Ascending aorta (tissue), 2 donors: ENCODE measurements around the gene CARS1. TPM values are rescaled to one million over a fixed set of nuclear protein-coding genes. Genes with fewer than 3 reads are reported as not detected.

ENCODE experiments used
- DNase-seq, 2 donors: peaks; one replicate each; pipeline ENCODE4 v3.0.0-alpha.2; 2019; ENCODE audit warnings: low spot score in 2 of 2
- H3K27ac ChIP-seq, 2 donors: fragments of 200-600 bp; sonication (generic); one replicate each; pipeline ENCODE4 v1.5.1; 2016 to 2017; ENCODE audit warnings: mild to moderate bottlenecking in 1 of 2
- H3K27me3 ChIP-seq: fragments of 200-600 bp; sonication (generic); one replicate; pipeline ENCODE4 v1.5.1; 2017
- H3K36me3 ChIP-seq, 2 donors: fragments of 200-600 bp; sonication (generic); one replicate each; pipeline ENCODE4 v1.5.1; 2016
- H3K4me1 ChIP-seq, 2 donors: fragments of 200-600 bp; sonication (generic); one replicate each; pipeline ENCODE4 v1.5.1; 2016 to 2017; ENCODE audit warnings: mild to moderate bottlenecking in 1 of 2
- H3K4me3 ChIP-seq, 2 donors: fragments of 200-600 bp; sonication (generic); one replicate each; pipeline ENCODE4 v1.5.1; 2016 to 2017; ENCODE audit warnings: mild to moderate bottlenecking in 1 of 2
- H3K9me3 ChIP-seq, 2 donors: fragments of 200-600 bp; sonication (generic); one replicate each; pipeline ENCODE4 v1.5.1; 2016
- intact Hi-C: fragments of 100-400 bp; cut with DNase I; formaldehyde crosslinking; loops from one replicate; pipeline ENCODE4 v1.15.1; 2023
- total RNA-seq: library from RNA; depleted of rRNA; stranded (reverse); fragments of >200 nt; gene quantifications from one replicate; pipeline ENCODE4 v1.1.0, GENCODE V29; 2016
- TF ChIP-seq, protein P1 (sequence below), 3 experiments: fragments of 200-600 bp in 2 of 3; fragments of 450-650 bp in 1 of 3; sonication (generic) in 2 of 3; IDR thresholded peaks; one replicate each; pipeline ENCODE4 v1.5.1; 2016 to 2019; ENCODE audit warnings: antibody characterized with exemption in 3 of 3, mild to moderate bottlenecking in 1 of 3, moderate library complexity in 1 of 3

Gene CARS1
- total RNA-seq, 1 donor from 2014 or later, result 51.4 TPM

- no peaks in the 10 kb centered on the region for H3K27me3 ChIP-seq
- intact Hi-C loops, result no loop called here
- peaks cover 72 to 87% of the 10 kb centered on the region in 2 donors for H3K36me3 ChIP-seq
- no peak overlapping the region for H3K4me3 ChIP-seq
- no peak for DNase-seq
- H3K4me1 ChIP-seq, result no peaks in the 10 kb centered on the region
- H3K9me3 ChIP-seq, result no peaks in the 10 kb centered on the region
- TF ChIP-seq, protein P1, sequence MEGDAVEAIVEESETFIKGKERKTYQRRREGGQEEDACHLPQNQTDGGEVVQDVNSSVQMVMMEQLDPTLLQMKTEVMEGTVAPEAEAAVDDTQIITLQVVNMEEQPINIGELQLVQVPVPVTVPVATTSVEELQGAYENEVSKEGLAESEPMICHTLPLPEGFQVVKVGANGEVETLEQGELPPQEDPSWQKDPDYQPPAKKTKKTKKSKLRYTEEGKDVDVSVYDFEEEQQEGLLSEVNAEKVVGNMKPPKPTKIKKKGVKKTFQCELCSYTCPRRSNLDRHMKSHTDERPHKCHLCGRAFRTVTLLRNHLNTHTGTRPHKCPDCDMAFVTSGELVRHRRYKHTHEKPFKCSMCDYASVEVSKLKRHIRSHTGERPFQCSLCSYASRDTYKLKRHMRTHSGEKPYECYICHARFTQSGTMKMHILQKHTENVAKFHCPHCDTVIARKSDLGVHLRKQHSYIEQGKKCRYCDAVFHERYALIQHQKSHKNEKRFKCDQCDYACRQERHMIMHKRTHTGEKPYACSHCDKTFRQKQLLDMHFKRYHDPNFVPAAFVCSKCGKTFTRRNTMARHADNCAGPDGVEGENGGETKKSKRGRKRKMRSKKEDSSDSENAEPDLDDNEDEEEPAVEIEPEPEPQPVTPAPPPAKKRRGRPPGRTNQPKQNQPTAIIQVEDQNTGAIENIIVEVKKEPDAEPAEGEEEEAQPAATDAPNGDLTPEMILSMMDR (IDR thresholded peaks at IDR 0.05), result no peak
- no peak overlapping the region for H3K27ac ChIP-seq
These were observed 46.5 kb downstream of the CARS1 start for GRCh38 chr11:3010521-3011275.

- intact Hi-C loops, result no loop called here
- no peaks in the 10 kb centered on the region for H3K27me3 ChIP-seq
- H3K4me1 ChIP-seq, result no peaks in the 10 kb centered on the region
- DNase-seq, result no peak
- H3K27ac ChIP-seq, result no peak overlapping the region
- no peaks in the 10 kb centered on the region for H3K9me3 ChIP-seq
- peaks cover 67 to 80% of the 10 kb centered on the region in 2 donors for H3K36me3 ChIP-seq
- no peak overlapping the region for H3K4me3 ChIP-seq
- TF ChIP-seq, protein P1 (IDR thresholded peaks at IDR 0.05), result no peak
These were observed 47.2 kb downstream of the CARS1 start for GRCh38 chr11:3010004-3010403.

- TF ChIP-seq, protein P1 (IDR thresholded peaks at IDR 0.05), result no peak
- no peak for DNase-seq
- H3K36me3 ChIP-seq, result peaks cover 68 to 77% of the 10 kb centered on the region in 2 donors
These were observed 47.7 kb downstream of the CARS1 start for GRCh38 chr11:3009481-3009880.

DNA sequence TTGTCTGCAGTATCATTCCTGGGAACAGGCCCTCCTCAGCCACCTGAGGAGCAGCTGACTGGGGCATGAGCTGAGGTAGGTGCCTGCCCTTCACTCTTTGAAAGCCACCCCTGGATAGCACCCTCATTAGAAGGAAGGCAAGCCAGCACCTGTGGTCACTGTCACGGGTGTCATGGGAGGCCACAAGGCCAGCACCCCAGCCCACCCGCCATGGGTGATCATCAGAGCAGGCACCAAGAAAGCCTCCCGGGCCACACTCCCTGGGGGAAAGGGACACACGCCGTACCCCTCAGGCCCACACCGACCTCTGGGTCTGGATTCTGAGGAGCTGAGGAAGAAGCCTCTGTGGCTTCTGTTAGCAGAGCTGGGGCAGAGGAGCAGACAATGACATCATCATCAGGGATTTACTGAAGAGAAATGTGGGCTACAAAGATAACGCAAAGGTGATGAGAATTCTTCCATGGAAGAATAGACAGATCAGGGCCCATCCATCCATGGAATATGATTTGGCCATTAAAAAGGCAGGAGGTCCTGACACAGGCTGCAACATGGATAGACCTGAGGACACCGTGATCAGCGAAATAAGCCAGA is 48.4 kb downstream of the CARS1 start:
- TF ChIP-seq, protein P1 (IDR thresholded peaks at IDR 0.05), result no peak
- Histone ChIP-seq H3K27me3 (no peaks in the 10 kb centered on the region), H3K4me3 (no peak overlapping the region), H3K9me3 (no peaks in the 10 kb centered on the region), H3K4me1 (no peaks in the 10 kb centered on the region), H3K27ac (no peak overlapping the region), H3K36me3 (peaks cover 68 to 77% of the 10 kb centered on the region in 2 donors)
- intact Hi-C loops, result no loop called here
- DNase-seq, result no peak

More at GRCh38 chr11:3009481-3009880, 47.7 kb downstream of the CARS1 start:
- Histone ChIP-seq H3K27me3 (no peaks in the 10 kb centered on the region), H3K4me3 (no peak overlapping the region), H3K9me3 (no peaks in the 10 kb centered on the region), H3K4me1 (no peaks in the 10 kb centered on the region), H3K27ac (no peak overlapping the region)
- intact Hi-C loops, result no loop called here

- no peak for DNase-seq
- Histone ChIP-seq H3K27ac (no peak overlapping the region), H3K9me3 (no peaks in the 10 kb centered on the region), H3K36me3 (peaks cover 64 to 77% of the 10 kb centered on the region in 2 donors), H3K4me3 (no peak overlapping the region), H3K27me3 (no peaks in the 10 kb centered on the region), H3K4me1 (no peaks in the 10 kb centered on the region)
- intact Hi-C loops, result no loop called here
- TF ChIP-seq, protein P1 (IDR thresholded peaks at IDR 0.05), result no peak
These were observed 49.7 kb downstream of the CARS1 start for GRCh38 chr11:3007404-3008010.
